ENCODE results near the gene GNAZ. TPM values are rescaled to one million over a fixed set of nuclear protein-coding genes. Genes with fewer than 3 reads are reported as not detected.

GNAZ gene
- total RNA-seq, 1 donor from 2014 or later, result 1.1 TPM

GRCh38 chr22:23110190-23110921, 40.0 kb downstream of the GNAZ start:
- Histone ChIP-seq H3K4me2 (ENCODE audit: low read length) (no peak overlapping the region), H3K4me1 (ENCODE audit: insufficient read depth, low read length) (no peaks in the 10 kb centered on the region), H3K9me3 (ENCODE audit: insufficient read depth, low read depth, low read length) (no peaks in the 10 kb centered on the region), H3K79me2 (ENCODE audit: insufficient read depth, low read length) (no peaks in the 10 kb centered on the region), H3K27ac (ENCODE audit: low read depth, low read length) (no peak overlapping the region), H3K36me3 (ENCODE audit: insufficient read depth, low read length) (no peaks in the 10 kb centered on the region), H3K4me3 (ENCODE audit: insufficient read depth, low read depth, low read length) (no peak overlapping the region), H4K20me1 (ENCODE audit: insufficient read depth, low read length) (no peaks in the 10 kb centered on the region), H3K9ac (ENCODE audit: low read length) (no peak overlapping the region), H2AFZ (ENCODE audit: low read depth, low read length) (no peak overlapping the region), H3K27me3 (ENCODE audit: insufficient read depth, low read length) (no peaks in the 10 kb centered on the region)
- FAIRE-seq, result no peak
- Mint-ChIP-seq H3K4me3 (ENCODE audit: unreplicated experiment) (no peak overlapping the region), H3K4me1 (ENCODE audit: low read depth, unreplicated experiment) (peaks cover 2% of the 10 kb centered on the region), H3K27ac (ENCODE audit: unreplicated experiment) (no peak overlapping the region), H3K27me3 (ENCODE audit: low read depth, unreplicated experiment) (peaks cover 29% of the 10 kb centered on the region), H3K36me3 (ENCODE audit: low read depth, unreplicated experiment) (peaks cover 3% of the 10 kb centered on the region), H3K9me3 (ENCODE audit: unreplicated experiment) (no peaks in the 10 kb centered on the region)
- no peak for DNase-seq (ENCODE audit: low read depth)
- TF ChIP-seq CTCF (IDR thresholded peaks at IDR 0.05; ENCODE audit: insufficient read depth, low read depth, low read length), result no peak
- no peak for TF ChIP-seq EZH2 (IDR thresholded peaks at IDR 0.05; ENCODE audit: insufficient read depth, low read length)

GRCh38 chr22:23110922-23111527, 40.7 kb downstream of the GNAZ start:
- H3K27ac ChIP-seq (ENCODE audit: low read depth, low read length), result no peak overlapping the region

More at GRCh38 chr22:23110922-23111527, 40.7 kb downstream of the GNAZ start:
- no peaks in the 10 kb centered on the region for H3K27me3 ChIP-seq (ENCODE audit: insufficient read depth, low read length)
- no peaks in the 10 kb centered on the region for H3K4me1 ChIP-seq (ENCODE audit: insufficient read depth, low read length)
- H2AFZ ChIP-seq (ENCODE audit: low read depth, low read length), result no peak overlapping the region
- no peak overlapping the region for H3K9ac ChIP-seq (ENCODE audit: low read length)
- H3K4me3 ChIP-seq (ENCODE audit: insufficient read depth, low read depth, low read length), result no peak overlapping the region
- Mint-ChIP-seq H3K36me3 (ENCODE audit: low read depth, unreplicated experiment) (peaks cover 3% of the 10 kb centered on the region), H3K9me3 (ENCODE audit: unreplicated experiment) (no peaks in the 10 kb centered on the region), H3K27me3 (ENCODE audit: low read depth, unreplicated experiment) (peaks cover 31% of the 10 kb centered on the region), H3K4me3 (ENCODE audit: unreplicated experiment) (no peak overlapping the region), H3K4me1 (ENCODE audit: low read depth, unreplicated experiment) (peaks cover 2% of the 10 kb centered on the region), H3K27ac (ENCODE audit: unreplicated experiment) (no peak overlapping the region)
- H3K36me3 ChIP-seq (ENCODE audit: insufficient read depth, low read length), result no peaks in the 10 kb centered on the region
- DNase-seq (ENCODE audit: low read depth) (no peak), FAIRE-seq (no peak)
- no peaks in the 10 kb centered on the region for H4K20me1 ChIP-seq (ENCODE audit: insufficient read depth, low read length)
- no peaks in the 10 kb centered on the region for H3K79me2 ChIP-seq (ENCODE audit: insufficient read depth, low read length)
- no peak overlapping the region for H3K4me2 ChIP-seq (ENCODE audit: low read length)
- TF ChIP-seq EZH2 (IDR thresholded peaks at IDR 0.05; ENCODE audit: insufficient read depth, low read length) (no peak), CTCF (IDR thresholded peaks at IDR 0.05; ENCODE audit: insufficient read depth, low read depth, low read length) (no peak)
- no peaks in the 10 kb centered on the region for H3K9me3 ChIP-seq (ENCODE audit: insufficient read depth, low read depth, low read length)

All from astrocyte (in vitro differentiated cells and primary cell).